ENCODE results near the gene NKX6-2. TPM values are rescaled to one million over a fixed set of nuclear protein-coding genes. Genes with fewer than 3 reads are reported as not detected.

NKX6-2 gene
- total and polyA plus RNA-seq, 2 experiments from 2014 or later, result 2.6 TPM; not detected in 1

DNA sequence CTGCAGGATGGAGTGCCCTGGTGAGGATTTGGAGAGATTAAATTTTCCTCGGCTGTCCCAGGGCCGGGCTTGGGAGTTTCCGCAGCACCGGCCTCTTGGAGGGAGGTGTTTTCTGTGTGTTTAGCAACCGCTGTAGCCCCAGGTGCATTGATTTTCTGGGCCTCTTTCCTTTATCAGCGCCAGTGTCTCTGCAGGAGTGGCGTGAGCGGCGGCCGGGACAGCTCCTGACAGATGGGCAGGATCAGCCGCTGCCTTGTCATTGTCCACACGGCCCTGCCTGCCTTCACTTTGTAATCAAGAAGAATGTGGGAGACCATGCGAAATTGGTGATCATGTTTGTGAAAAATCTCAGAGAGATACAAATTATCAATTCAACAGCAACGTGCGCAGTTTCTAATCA lies 32.4 kb downstream of the NKX6-2 start:
- H3F3A ChIP-seq (ENCODE audit: insufficient read depth), result no peaks in the 10 kb centered on the region
- no peak overlapping the region for H3K27ac ChIP-seq
- no peaks in the 10 kb centered on the region for H4K20me1 ChIP-seq (ENCODE audit: insufficient read depth)
- no peak for TF ChIP-seq EZH2 (IDR thresholded peaks at IDR 0.05; ENCODE audit: insufficient read depth, poor library complexity, severe bottlenecking)
- no peak overlapping the region for H3K9ac ChIP-seq
- WGBS, 2 experiments (ENCODE audit: low coverage in 1 of 2, low lambda C conversion rate in 2 of 2, missing lambda C conversion rate in 2 of 2), result 93 to 94% methylated on average over 15 of the region's 15 CpGs
- DNase-seq, result no peak
- no peak overlapping the region for H3K4me3 ChIP-seq
- H3K9me3 ChIP-seq (ENCODE audit: low read depth), result no peaks in the 10 kb centered on the region
- no peak overlapping the region for H3K4me2 ChIP-seq (ENCODE audit: unreplicated experiment)
- in situ Hi-C loops (cut with MboI), result no loop called here
- H2AFZ ChIP-seq, result no peak overlapping the region
- H3K27me3 ChIP-seq (replicated peaks; ENCODE audit: insufficient read depth), result no peaks in the 10 kb centered on the region
- no peaks in the 10 kb centered on the region for H3K9me2 ChIP-seq (ENCODE audit: insufficient read depth)
- H3K79me2 ChIP-seq (ENCODE audit: insufficient read depth), result no peaks in the 10 kb centered on the region
- no peaks in the 10 kb centered on the region for H3K4me1 ChIP-seq (ENCODE audit: insufficient read depth)
- no peaks in the 10 kb centered on the region for H3K36me3 ChIP-seq (ENCODE audit: low read depth)

DNA sequence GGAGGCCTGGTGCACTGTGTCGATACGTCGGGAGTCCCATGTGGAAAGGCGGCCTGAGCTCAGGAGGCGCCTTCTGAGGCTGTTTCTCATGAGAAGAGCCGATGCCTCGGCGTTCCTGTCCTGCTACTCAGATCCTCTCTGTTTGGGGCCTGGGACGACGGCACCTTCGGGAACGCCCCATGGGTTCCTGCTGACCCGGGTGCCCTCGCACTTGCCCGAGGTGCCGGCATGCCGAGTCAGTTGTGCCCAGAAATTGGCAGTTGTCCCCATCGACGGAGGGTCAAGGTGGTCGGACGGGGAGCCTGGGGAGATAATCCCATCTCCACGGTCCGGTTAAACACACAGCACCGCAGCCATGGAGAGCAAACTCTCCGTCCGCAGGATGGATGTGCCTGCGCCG lies 33.0 kb downstream of the NKX6-2 start:
- no peak for TF ChIP-seq EZH2 (IDR thresholded peaks at IDR 0.05; ENCODE audit: insufficient read depth, poor library complexity, severe bottlenecking)
- TF ChIP-seq EZH2phosphoT487 (IDR thresholded peaks at IDR 0.05; ENCODE audit: insufficient read depth, low read depth), result no peak
- Histone ChIP-seq H3K9ac (no peak overlapping the region), H3K4me3 (no peak overlapping the region), H3K4me1 (ENCODE audit: insufficient read depth) (no peaks in the 10 kb centered on the region), H4K20me1 (ENCODE audit: insufficient read depth) (no peaks in the 10 kb centered on the region), H3K9me2 (ENCODE audit: insufficient read depth) (no peaks in the 10 kb centered on the region), H3F3A (ENCODE audit: insufficient read depth) (no peaks in the 10 kb centered on the region), H3K27ac (no peak overlapping the region), H3K27me3 (replicated peaks; ENCODE audit: insufficient read depth) (no peaks in the 10 kb centered on the region), H3K4me2 (ENCODE audit: unreplicated experiment) (no peak overlapping the region), H3K9me3 (ENCODE audit: low read depth) (no peaks in the 10 kb centered on the region), H3K36me3 (ENCODE audit: low read depth) (no peaks in the 10 kb centered on the region), H2AFZ (no peak overlapping the region), H3K79me2 (ENCODE audit: insufficient read depth) (no peaks in the 10 kb centered on the region)
- WGBS, 2 experiments (ENCODE audit: low coverage in 1 of 2, low lambda C conversion rate in 2 of 2, missing lambda C conversion rate in 2 of 2), result 94 to 95% methylated on average over 28 of the region's 28 CpGs
- in situ Hi-C loops (cut with MboI), result no loop called here
- DNase-seq, result no peak

DNA sequence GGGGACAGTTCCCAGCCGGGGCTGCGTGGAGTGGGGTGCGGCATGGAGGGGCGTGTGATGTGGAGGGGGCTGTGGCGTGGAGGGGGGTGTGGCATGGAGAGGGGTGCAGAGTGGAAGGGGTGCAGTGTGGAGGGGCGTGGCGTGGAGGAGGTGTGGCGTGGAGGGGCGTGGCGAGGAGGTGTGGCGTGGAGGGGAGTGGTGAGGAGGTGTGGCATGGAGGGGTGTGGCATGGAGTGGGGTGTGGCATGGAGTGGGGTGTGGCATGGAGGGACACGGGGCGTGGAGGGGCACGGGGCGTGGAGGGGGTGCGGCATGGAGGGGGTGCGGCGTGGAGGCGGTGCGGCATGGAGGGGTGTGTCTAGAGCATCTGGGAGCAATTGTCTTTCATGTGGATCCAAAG lies 33.6 kb downstream of the NKX6-2 start:
- Histone ChIP-seq H3K9me3 (ENCODE audit: low read depth) (no peaks in the 10 kb centered on the region), H3K4me1 (ENCODE audit: insufficient read depth) (no peaks in the 10 kb centered on the region), H2AFZ (no peak overlapping the region), H3K36me3 (ENCODE audit: low read depth) (no peaks in the 10 kb centered on the region), H4K20me1 (ENCODE audit: insufficient read depth) (no peaks in the 10 kb centered on the region), H3K4me2 (ENCODE audit: unreplicated experiment) (no peak overlapping the region), H3K9ac (no peak overlapping the region), H3F3A (ENCODE audit: insufficient read depth) (no peaks in the 10 kb centered on the region), H3K9me2 (ENCODE audit: insufficient read depth) (no peaks in the 10 kb centered on the region), H3K79me2 (ENCODE audit: insufficient read depth) (no peaks in the 10 kb centered on the region), H3K4me3 (no peak overlapping the region), H3K27ac (no peak overlapping the region), H3K27me3 (replicated peaks; ENCODE audit: insufficient read depth) (no peaks in the 10 kb centered on the region)
- in situ Hi-C loops (cut with MboI), result no loop called here
- WGBS, 2 experiments (ENCODE audit: low coverage in 1 of 2, low lambda C conversion rate in 2 of 2, missing lambda C conversion rate in 2 of 2), result 95 to 100% methylated on average over 3 to 20 of the region's 20 CpGs
- DNase-seq, result no peak
- TF ChIP-seq EZH2 (IDR thresholded peaks at IDR 0.05; ENCODE audit: insufficient read depth, poor library complexity, severe bottlenecking) (no peak), EZH2phosphoT487 (IDR thresholded peaks at IDR 0.05; ENCODE audit: insufficient read depth, low read depth) (no peak)

DNA sequence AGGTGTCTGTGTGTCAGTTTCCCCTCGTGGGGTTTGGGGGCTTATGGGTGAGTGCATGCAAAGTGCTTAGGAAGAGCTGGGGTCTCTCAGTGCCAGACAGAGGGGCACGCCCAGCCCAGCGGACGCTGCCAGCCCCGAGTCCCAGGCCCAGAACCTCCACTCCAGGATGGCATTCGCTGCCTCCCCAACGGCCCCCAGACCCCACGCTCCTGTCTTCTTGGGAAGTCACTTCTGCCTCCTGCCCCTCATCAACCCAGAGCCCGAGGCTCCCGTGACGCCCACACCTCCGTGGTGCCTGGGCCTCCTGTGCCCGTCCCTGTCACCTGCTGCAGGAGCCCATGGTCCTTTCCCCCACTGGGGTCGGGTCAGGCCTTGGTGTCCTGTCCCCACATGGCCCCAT lies 35.0 kb downstream of the NKX6-2 start:
- no peak overlapping the region for H3K4me3 ChIP-seq
- no peak overlapping the region for H2AFZ ChIP-seq
- TF ChIP-seq EZH2 (IDR thresholded peaks at IDR 0.05; ENCODE audit: insufficient read depth, poor library complexity, severe bottlenecking) (no peak), EZH2phosphoT487 (IDR thresholded peaks at IDR 0.05; ENCODE audit: insufficient read depth, low read depth) (no peak)
- no peaks in the 10 kb centered on the region for H3K9me3 ChIP-seq (ENCODE audit: low read depth)
- H3K36me3 ChIP-seq (ENCODE audit: low read depth), result no peaks in the 10 kb centered on the region
- H4K20me1 ChIP-seq (ENCODE audit: insufficient read depth), result no peaks in the 10 kb centered on the region
- 91 to 93% methylated on average over 13 to 14 of the region's 14 CpGs for WGBS, 2 experiments (ENCODE audit: low coverage in 1 of 2, low lambda C conversion rate in 2 of 2, missing lambda C conversion rate in 2 of 2)
- H3F3A ChIP-seq (ENCODE audit: insufficient read depth), result no peaks in the 10 kb centered on the region
- H3K79me2 ChIP-seq (ENCODE audit: insufficient read depth), result no peaks in the 10 kb centered on the region
- H3K4me2 ChIP-seq (ENCODE audit: unreplicated experiment), result no peak overlapping the region
- no peak overlapping the region for H3K27ac ChIP-seq
- in situ Hi-C loops (cut with MboI), result no loop called here
- H3K27me3 ChIP-seq (replicated peaks; ENCODE audit: insufficient read depth), result no peaks in the 10 kb centered on the region
- H3K9me2 ChIP-seq (ENCODE audit: insufficient read depth), result no peaks in the 10 kb centered on the region
- DNase-seq, result no peak
- H3K4me1 ChIP-seq (ENCODE audit: insufficient read depth), result no peaks in the 10 kb centered on the region
- no peak overlapping the region for H3K9ac ChIP-seq

DNA sequence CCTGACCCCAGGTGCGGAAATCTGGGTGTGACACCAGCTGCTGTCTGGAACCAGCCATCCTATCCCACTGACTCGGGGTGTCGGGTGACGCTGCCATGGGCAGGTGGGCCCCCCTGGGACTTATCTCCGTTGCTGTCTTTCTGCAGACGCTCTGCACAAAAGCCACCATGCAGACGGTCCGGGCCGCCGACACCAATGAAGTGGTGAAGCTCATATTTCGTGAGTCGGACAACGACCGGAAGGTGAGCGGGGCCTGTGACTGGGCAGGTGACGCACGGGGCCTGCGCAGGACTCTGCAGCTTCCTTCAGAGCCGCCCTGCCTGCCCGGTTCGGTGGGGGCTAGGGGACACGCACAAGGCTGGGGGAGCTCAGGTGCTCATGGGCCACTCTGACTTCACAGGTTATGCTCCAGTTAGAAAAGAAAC lies 36.6 kb downstream of the NKX6-2 start:
- Histone ChIP-seq H3K36me3 (ENCODE audit: low read depth) (no peaks in the 10 kb centered on the region), H3F3A (ENCODE audit: insufficient read depth) (no peaks in the 10 kb centered on the region), H3K9me2 (ENCODE audit: insufficient read depth) (no peaks in the 10 kb centered on the region), H3K79me2 (ENCODE audit: insufficient read depth) (no peaks in the 10 kb centered on the region), H3K27me3 (replicated peaks; ENCODE audit: insufficient read depth) (no peaks in the 10 kb centered on the region), H3K4me2 (ENCODE audit: unreplicated experiment) (no peak overlapping the region), H3K9me3 (ENCODE audit: low read depth) (no peaks in the 10 kb centered on the region), H3K4me1 (ENCODE audit: insufficient read depth) (no peaks in the 10 kb centered on the region), H4K20me1 (ENCODE audit: insufficient read depth) (no peaks in the 10 kb centered on the region), H3K27ac (no peak overlapping the region), H3K4me3 (no peak overlapping the region), H2AFZ (no peak overlapping the region), H3K9ac (no peak overlapping the region)
- 89 to 91% methylated on average over 22 of the region's 22 CpGs for WGBS, 2 experiments (ENCODE audit: low coverage in 1 of 2, low lambda C conversion rate in 2 of 2, missing lambda C conversion rate in 2 of 2)
- in situ Hi-C loops (cut with MboI), result no loop called here
- DNase-seq, result no peak
- TF ChIP-seq EZH2 (IDR thresholded peaks at IDR 0.05; ENCODE audit: insufficient read depth, poor library complexity, severe bottlenecking) (no peak), EZH2phosphoT487 (IDR thresholded peaks at IDR 0.05; ENCODE audit: insufficient read depth, low read depth) (no peak)

Measured in GM23248 (cell line).